Measurements from ENCODE around the gene CDH12.
"Not testable (repeated sequence)": the region's sequence is repeated elsewhere in the genome, so short reads cannot be mapped to it uniquely, and the experiment has no call there.

CDH12 gene

GRCh38 chr5:22293147-22293546 is 560.0 kb downstream of the CDH12 start:
- no peak overlapping the region for H3K4me3 ChIP-seq (ENCODE audit: low read depth in 1 of 2, low read length in 2 of 2)
- no peak overlapping the region for H3K9ac ChIP-seq (ENCODE audit: low read length)
- H3K4me1 ChIP-seq (ENCODE audit: insufficient read depth, low read length): no peaks in the 10 kb centered on the region
- H3K36me3 ChIP-seq (ENCODE audit: insufficient read depth, low read length): no peaks in the 10 kb centered on the region
- H3K27ac ChIP-seq (ENCODE audit: low read depth, low read length): no peak overlapping the region
- no peaks in the 10 kb centered on the region for H3K27me3 ChIP-seq (ENCODE audit: control insufficient read depth in 1 of 2, insufficient read depth in 2 of 2, low read length in 2 of 2)
- no peaks in the 10 kb centered on the region for H3K9me3 ChIP-seq (ENCODE audit: low read length)

- no peak overlapping the region for H3K4me3 ChIP-seq (ENCODE audit: low read depth in 1 of 2, low read length in 2 of 2)
- no peak overlapping the region for H3K27ac ChIP-seq (ENCODE audit: low read depth, low read length)
- H3K9me3 ChIP-seq (ENCODE audit: low read length): no peaks in the 10 kb centered on the region
- H3K36me3 ChIP-seq (ENCODE audit: insufficient read depth, low read length): no peaks in the 10 kb centered on the region
- no peaks in the 10 kb centered on the region for H3K4me1 ChIP-seq (ENCODE audit: insufficient read depth, low read length)
- H3K27me3 ChIP-seq (ENCODE audit: control insufficient read depth in 1 of 2, insufficient read depth in 2 of 2, low read length in 2 of 2): no peaks in the 10 kb centered on the region
- H3K9ac ChIP-seq (ENCODE audit: low read length): no peak overlapping the region
Observed at GRCh38 chr5:22278164-22278563, 575.0 kb downstream of the CDH12 start.

- H3K27me3 ChIP-seq (ENCODE audit: control insufficient read depth in 1 of 2, insufficient read depth in 2 of 2, low read length in 2 of 2): no peaks in the 10 kb centered on the region
- H3K9ac ChIP-seq (ENCODE audit: low read length): no peak overlapping the region
- H3K27ac ChIP-seq (ENCODE audit: low read depth, low read length): no peak overlapping the region
- H3K4me3 ChIP-seq (ENCODE audit: low read depth in 1 of 2, low read length in 2 of 2): no peak overlapping the region
- H3K36me3 ChIP-seq (ENCODE audit: insufficient read depth, low read length): no peaks in the 10 kb centered on the region
- H3K4me1 ChIP-seq (ENCODE audit: insufficient read depth, low read length): no peaks in the 10 kb centered on the region
- H3K9me3 ChIP-seq (ENCODE audit: low read length): no peaks in the 10 kb centered on the region
Observed at GRCh38 chr5:22277006-22277405, 576.1 kb downstream of the CDH12 start.

GRCh38 chr5:22265855-22266254 is 587.3 kb downstream of the CDH12 start:
- H3K4me1 ChIP-seq (ENCODE audit: insufficient read depth, low read length); H3K4me3 ChIP-seq (ENCODE audit: low read depth in 1 of 2, low read length in 2 of 2); H3K36me3 ChIP-seq (ENCODE audit: insufficient read depth, low read length); H3K27me3 ChIP-seq (ENCODE audit: control insufficient read depth in 1 of 2, insufficient read depth in 2 of 2, low read length in 2 of 2); H3K9me3 ChIP-seq (ENCODE audit: low read length); H3K27ac ChIP-seq (ENCODE audit: low read depth, low read length); H3K9ac ChIP-seq (ENCODE audit: low read length): not testable (repeated sequence)

GRCh38 chr5:22258139-22258538 is 595.0 kb downstream of the CDH12 start:
- H3K9me3 ChIP-seq (ENCODE audit: low read length): no peaks in the 10 kb centered on the region
- no peak overlapping the region for H3K4me3 ChIP-seq (ENCODE audit: low read depth in 1 of 2, low read length in 2 of 2)
- no peaks in the 10 kb centered on the region for H3K27me3 ChIP-seq (ENCODE audit: control insufficient read depth in 1 of 2, insufficient read depth in 2 of 2, low read length in 2 of 2)
- H3K9ac ChIP-seq (ENCODE audit: low read length): no peak overlapping the region
- H3K27ac ChIP-seq (ENCODE audit: low read depth, low read length): no peak overlapping the region
- no peaks in the 10 kb centered on the region for H3K36me3 ChIP-seq (ENCODE audit: insufficient read depth, low read length)
- no peaks in the 10 kb centered on the region for H3K4me1 ChIP-seq (ENCODE audit: insufficient read depth, low read length)

GRCh38 chr5:22250528-22250927 is 602.6 kb downstream of the CDH12 start:
- Histone ChIP-seq H3K9ac (ENCODE audit: low read length) (no peak overlapping the region), H3K4me3 (ENCODE audit: low read depth in 1 of 2, low read length in 2 of 2) (no peak overlapping the region)

GRCh38 chr5:22249209-22249729 is 603.9 kb downstream of the CDH12 start:
- H3K4me3 ChIP-seq (ENCODE audit: low read depth in 1 of 2, low read length in 2 of 2): no peak overlapping the region
- no peak overlapping the region for H3K9ac ChIP-seq (ENCODE audit: low read length)
- no peaks in the 10 kb centered on the region for H3K27me3 ChIP-seq (ENCODE audit: control insufficient read depth in 1 of 2, insufficient read depth in 2 of 2, low read length in 2 of 2)
- no peaks in the 10 kb centered on the region for H3K4me1 ChIP-seq (ENCODE audit: insufficient read depth, low read length)
- H3K9me3 ChIP-seq (ENCODE audit: low read length): no peaks in the 10 kb centered on the region
- no peaks in the 10 kb centered on the region for H3K36me3 ChIP-seq (ENCODE audit: insufficient read depth, low read length)
- H3K27ac ChIP-seq (ENCODE audit: low read depth, low read length): no peak overlapping the region

More at GRCh38 chr5:22250528-22250927, 602.6 kb downstream of the CDH12 start:
- Histone ChIP-seq H3K9me3 (ENCODE audit: low read length) (no peaks in the 10 kb centered on the region), H3K27me3 (ENCODE audit: control insufficient read depth in 1 of 2, insufficient read depth in 2 of 2, low read length in 2 of 2) (no peaks in the 10 kb centered on the region), H3K4me1 (ENCODE audit: insufficient read depth, low read length) (no peaks in the 10 kb centered on the region), H3K27ac (ENCODE audit: low read depth, low read length) (no peak overlapping the region), H3K36me3 (ENCODE audit: insufficient read depth, low read length) (no peaks in the 10 kb centered on the region)

- Histone ChIP-seq H3K9ac (ENCODE audit: low read length) (no peak overlapping the region), H3K36me3 (ENCODE audit: insufficient read depth, low read length) (no peaks in the 10 kb centered on the region), H3K4me3 (ENCODE audit: low read depth in 1 of 2, low read length in 2 of 2) (no peak overlapping the region), H3K9me3 (ENCODE audit: low read length) (no peaks in the 10 kb centered on the region), H3K27ac (ENCODE audit: low read depth, low read length) (no peak overlapping the region), H3K4me1 (ENCODE audit: insufficient read depth, low read length) (no peaks in the 10 kb centered on the region), H3K27me3 (ENCODE audit: control insufficient read depth in 1 of 2, insufficient read depth in 2 of 2, low read length in 2 of 2) (no peaks in the 10 kb centered on the region)
Observed at GRCh38 chr5:22245770-22246169, 607.4 kb downstream of the CDH12 start.

GRCh38 chr5:22242532-22242931 is 610.6 kb downstream of the CDH12 start:
- H3K9ac ChIP-seq (ENCODE audit: low read length): no peak overlapping the region
- no peaks in the 10 kb centered on the region for H3K4me1 ChIP-seq (ENCODE audit: insufficient read depth, low read length)
- no peak overlapping the region for H3K4me3 ChIP-seq (ENCODE audit: low read depth in 1 of 2, low read length in 2 of 2)
- H3K27me3 ChIP-seq (ENCODE audit: control insufficient read depth in 1 of 2, insufficient read depth in 2 of 2, low read length in 2 of 2): no peaks in the 10 kb centered on the region
- no peak overlapping the region for H3K27ac ChIP-seq (ENCODE audit: low read depth, low read length)
- H3K9me3 ChIP-seq (ENCODE audit: low read length): no peaks in the 10 kb centered on the region
- no peaks in the 10 kb centered on the region for H3K36me3 ChIP-seq (ENCODE audit: insufficient read depth, low read length)

- no peak overlapping the region for H3K27ac ChIP-seq (ENCODE audit: low read depth, low read length)
- no peaks in the 10 kb centered on the region for H3K4me1 ChIP-seq (ENCODE audit: insufficient read depth, low read length)
- no peaks in the 10 kb centered on the region for H3K36me3 ChIP-seq (ENCODE audit: insufficient read depth, low read length)
- no peak overlapping the region for H3K9ac ChIP-seq (ENCODE audit: low read length)
- no peaks in the 10 kb centered on the region for H3K9me3 ChIP-seq (ENCODE audit: low read length)
- H3K4me3 ChIP-seq (ENCODE audit: low read depth in 1 of 2, low read length in 2 of 2): no peak overlapping the region
- H3K27me3 ChIP-seq (ENCODE audit: control insufficient read depth in 1 of 2, insufficient read depth in 2 of 2, low read length in 2 of 2): no peaks in the 10 kb centered on the region
Observed at GRCh38 chr5:22238047-22238446, 615.1 kb downstream of the CDH12 start.

GRCh38 chr5:22226423-22226822 is 626.7 kb downstream of the CDH12 start:
- H3K27ac ChIP-seq (ENCODE audit: low read depth, low read length): no peak overlapping the region
- H3K27me3 ChIP-seq (ENCODE audit: control insufficient read depth in 1 of 2, insufficient read depth in 2 of 2, low read length in 2 of 2): no peaks in the 10 kb centered on the region
- no peak overlapping the region for H3K9ac ChIP-seq (ENCODE audit: low read length)
- H3K9me3 ChIP-seq (ENCODE audit: low read length): no peaks in the 10 kb centered on the region
- H3K4me1 ChIP-seq (ENCODE audit: insufficient read depth, low read length): no peaks in the 10 kb centered on the region
- H3K4me3 ChIP-seq (ENCODE audit: low read depth in 1 of 2, low read length in 2 of 2): no peak overlapping the region
- no peaks in the 10 kb centered on the region for H3K36me3 ChIP-seq (ENCODE audit: insufficient read depth, low read length)

- Histone ChIP-seq H3K9ac (ENCODE audit: low read length) (no peak overlapping the region), H3K27ac (ENCODE audit: low read depth, low read length) (no peak overlapping the region), H3K4me3 (ENCODE audit: low read depth in 1 of 2, low read length in 2 of 2) (no peak overlapping the region), H3K4me1 (ENCODE audit: insufficient read depth, low read length) (no peaks in the 10 kb centered on the region), H3K9me3 (ENCODE audit: low read length) (no peaks in the 10 kb centered on the region), H3K27me3 (ENCODE audit: control insufficient read depth in 1 of 2, insufficient read depth in 2 of 2, low read length in 2 of 2) (no peaks in the 10 kb centered on the region), H3K36me3 (ENCODE audit: insufficient read depth, low read length) (no peaks in the 10 kb centered on the region)
Observed at GRCh38 chr5:22223079-22223478, 630.1 kb downstream of the CDH12 start.
